SK-N-SH (cell line): ENCODE results near the gene SEMA3C. TPM values are rescaled to one million over a fixed set of nuclear protein-coding genes. Genes with fewer than 3 reads are reported as not detected.

Experiments used
- CTCF ChIA-PET: fragments of 300-600, 350-600 bp; formaldehyde crosslinking; extraction: SDS; loops from one replicate; lab custom pipeline; 2021; lab: Yijun Ruan, JAX
- POLR2A ChIA-PET: fragments of 350-600 bp; sonication (Branson Sonifier 250); formaldehyde crosslinking; extraction: SDS; loops from one replicate; lab custom pipeline; 2020; ENCODE audit warnings: antibody characterized with exemption, inconsistent platforms; lab: Yijun Ruan, JAX
- DNase-seq: peaks from one replicate; pipeline ENCODE4 v3.0.0; 2012
- H2AFZ ChIP-seq: fragments of 200-600 bp; sonication (generic); 2 replicates; pipeline ENCODE4 v1.8.1; 2016; ENCODE audit warnings: antibody characterized with exemption, mild to moderate bottlenecking, low read depth
- H3F3A ChIP-seq: fragments of 200-600 bp; sonication (generic); replicated peaks from 2 replicates; pipeline ENCODE3; 2016; ENCODE audit warnings: antibody characterized with exemption, mild to moderate bottlenecking; ENCODE audit not compliant: insufficient read depth
- H3K27ac ChIP-seq, 2 experiments: fragments of 200-500 bp in 1 of 2; fragments of 200-600 bp in 1 of 2; sonication (Bioruptor generic) in 1 of 2; sonication (generic), shearing (Covaris generic) in 1 of 2; 2 replicates each; pipeline versions ENCODE4 v1.5.1 to v1.6.1; 2014 to 2016; ENCODE audit warnings: low read depth in 2 of 2, inconsistent platforms in 1 of 2, low read length in 1 of 2, mild to moderate bottlenecking in 1 of 2, mixed read lengths in 1 of 2
- H3K27me3 ChIP-seq: fragments of 200-600 bp; sonication (generic), shearing (Covaris generic); 2 replicates; pipeline ENCODE4 v1.6.1; 2016; ENCODE audit warnings: mixed run types; ENCODE audit not compliant: insufficient read depth
- H3K36me3 ChIP-seq, 2 experiments: fragments of 200-500 bp in 1 of 2; fragments of 200-600 bp in 1 of 2; sonication (Bioruptor generic) in 1 of 2; sonication (generic) in 1 of 2; replicated peaks in 1 of 2; 2 replicates each; pipeline versions ENCODE3 to v1.5.1; 2014 to 2016; ENCODE audit warnings: low read length in 1 of 2, mild to moderate bottlenecking in 1 of 2; ENCODE audit not compliant: insufficient read depth in 2 of 2, control insufficient read depth in 1 of 2
- H3K4me1 ChIP-seq, 2 experiments: fragments of 200-500 bp in 1 of 2; fragments of 200-600 bp in 1 of 2; sonication (Bioruptor generic) in 1 of 2; sonication (generic), shearing (Covaris generic) in 1 of 2; 2 replicates each; pipeline versions ENCODE4 v1.5.1 to v1.6.1; 2014 to 2016; ENCODE audit warnings: low read depth in 1 of 2, low read length in 1 of 2, mixed run types in 1 of 2; ENCODE audit not compliant: insufficient read depth in 2 of 2, control insufficient read depth in 1 of 2
- H3K4me2 ChIP-seq: fragments of 200-600 bp; sonication (generic), shearing (Covaris generic); 2 replicates; pipeline ENCODE4 v1.6.1; 2017; ENCODE audit warnings: mixed run types
- H3K4me3 ChIP-seq, 2 experiments: fragments of 200-500 bp in 1 of 2; fragments of 200-600 bp in 1 of 2; sonication (Bioruptor generic) in 1 of 2; sonication (generic), shearing (Covaris generic) in 1 of 2; 2 replicates each; pipeline versions ENCODE4 v1.5.1 to v1.8.1; 2014 to 2016; ENCODE audit warnings: low read depth in 2 of 2, inconsistent platforms in 1 of 2, low read length in 1 of 2, mild to moderate bottlenecking in 1 of 2, mixed read lengths in 1 of 2, moderate library complexity in 1 of 2
- H3K79me2 ChIP-seq: fragments of 200-600 bp; sonication (generic); 2 replicates; pipeline ENCODE4 v1.8.1; 2017; ENCODE audit warnings: mild to moderate bottlenecking; ENCODE audit not compliant: insufficient read depth
- H3K9ac ChIP-seq: fragments of 200-600 bp; sonication (generic); 2 replicates; pipeline ENCODE4 v1.6.1; 2017; ENCODE audit warnings: mixed run types
- H3K9me2 ChIP-seq: fragments of 200-600 bp; sonication (generic); 2 replicates; pipeline ENCODE4 v1.6.1; 2017; ENCODE audit warnings: mixed run types
- H3K9me3 ChIP-seq: fragments of 200-600 bp; sonication (generic); 2 replicates; pipeline ENCODE4 v1.6.1; 2017; ENCODE audit warnings: mixed run types, mild to moderate bottlenecking, moderate library complexity
- H4K20me1 ChIP-seq: fragments of 200-600 bp; sonication (generic); 2 replicates; pipeline ENCODE4 v1.6.1; 2017; ENCODE audit warnings: mild to moderate bottlenecking, mixed run types; ENCODE audit not compliant: insufficient read depth
- CHD2 ChIP-seq: fragments of 150-350 bp; IDR thresholded peaks from 2 replicates; pipeline ENCODE4 v1.6.1; 2018; ENCODE audit warnings: low read length; ENCODE audit not compliant: partially characterized antibody
- FOXM1 ChIP-seq: IDR thresholded peaks from 2 replicates; pipeline ENCODE4 v1.4.0; 2012; ENCODE audit warnings: low read depth, mild to moderate bottlenecking
- JUND ChIP-seq: IDR thresholded peaks from 2 replicates; pipeline ENCODE4 v1.4.0; 2012
- MEF2A ChIP-seq: IDR thresholded peaks from 2 replicates; pipeline ENCODE4 v1.4.0; 2012; ENCODE audit warnings: low read depth, borderline replicate concordance
- MXI1 ChIP-seq: IDR thresholded peaks from 2 replicates; pipeline ENCODE4 v1.6.1; 2012; ENCODE audit warnings: mild to moderate bottlenecking, low read depth, low read length, improper control_type of control experiment
- PBX3 ChIP-seq: IDR thresholded peaks from 2 replicates; pipeline ENCODE4; 2012
- RFX5 ChIP-seq: IDR thresholded peaks from 2 replicates; pipeline ENCODE4 v1.6.1; 2012; ENCODE audit warnings: mild to moderate bottlenecking, improper control_type of control experiment, low read length
- TCF12 ChIP-seq: IDR thresholded peaks from 2 replicates; pipeline ENCODE4 v1.4.0; 2012
- TEAD4 ChIP-seq: IDR thresholded peaks from 2 replicates; pipeline ENCODE4 v1.4.0; 2012; ENCODE audit warnings: mild to moderate bottlenecking, borderline replicate concordance; ENCODE audit not compliant: insufficient read depth
- USF2 ChIP-seq: fragments of 150-350 bp; IDR thresholded peaks from 2 replicates; pipeline ENCODE4 v1.6.1; 2017; ENCODE audit warnings: antibody characterized with exemption, low read length, low read depth, borderline replicate concordance
- WGBS: methylation state at CpG from one replicate; pipeline ENCODE4 v1.1.6; 2017; ENCODE audit warnings: low lambda C conversion rate; 5-methylcytosine and 5-hydroxymethylcytosine counted together
- polyA plus RNA-seq, 3 experiments: library from polyadenylated mRNA; depleted of rRNA; stranded (reverse); fragments of >200 nt; gene quantifications; 2 replicates each; pipeline ENCODE4 v1.2.3, GENCODE V29; 2012
- TF ChIP-seq, protein P1 (sequence below): IDR thresholded peaks from 2 replicates; pipeline ENCODE4 v1.4.0; 2012; ENCODE audit warnings: low read depth, borderline replicate concordance
- TF ChIP-seq, protein P2 (sequence below): IDR thresholded peaks from 2 replicates; pipeline ENCODE4 v1.6.1; 2012; ENCODE audit warnings: mild to moderate bottlenecking, low read depth, low read length, moderate library complexity

The SEMA3C gene
- polyA plus RNA-seq, 1 of the 3 experiments (the other 2 are of a cell fraction): 51.1 TPM

- Histone ChIP-seq H3K79me2 (no peaks in the 10 kb centered on the region), H3K9me3 (no peaks in the 10 kb centered on the region), H4K20me1 (no peaks in the 10 kb centered on the region), H3K4me2 (no peak overlapping the region), H3K27ac (peak overlapping the region in 1 of 2 experiments; percentile 14; a peak in 1 of 4 replicates), H3K27me3 (no peaks in the 10 kb centered on the region), H3F3A (no peaks in the 10 kb centered on the region), H3K4me1 (peaks cover 2 to 4% of the 10 kb centered on the region in 2 experiments; a peak in 3 of 4 replicates), H3K36me3 (peaks cover 2 to 3% of the 10 kb centered on the region in 2 experiments), H3K4me3 (no peak overlapping the region), H3K9me2 (no peaks in the 10 kb centered on the region)
- no peak for DNase-seq
- 84% methylated on average over 6 of the region's 6 CpGs for WGBS
- POLR2A ChIA-PET: no interaction called here
- CTCF ChIA-PET: no interaction called here
- no peak for TF ChIP-seq MEF2A
- no peak for TF ChIP-seq MXI1
- no peak for TF ChIP-seq CHD2
- no peak for TF ChIP-seq USF2
- TF ChIP-seq, protein P1, sequence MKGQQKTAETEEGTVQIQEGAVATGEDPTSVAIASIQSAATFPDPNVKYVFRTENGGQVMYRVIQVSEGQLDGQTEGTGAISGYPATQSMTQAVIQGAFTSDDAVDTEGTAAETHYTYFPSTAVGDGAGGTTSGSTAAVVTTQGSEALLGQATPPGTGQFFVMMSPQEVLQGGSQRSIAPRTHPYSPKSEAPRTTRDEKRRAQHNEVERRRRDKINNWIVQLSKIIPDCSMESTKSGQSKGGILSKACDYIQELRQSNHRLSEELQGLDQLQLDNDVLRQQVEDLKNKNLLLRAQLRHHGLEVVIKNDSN: no peak
- no peak for TF ChIP-seq FOXM1
- no peak for TF ChIP-seq TEAD4
- TF ChIP-seq, all 33 proteins: peak for 0
- H3K9ac ChIP-seq: no peak overlapping the region
- H2AFZ ChIP-seq: no peak overlapping the region
Observed at GRCh38 chr7:80869821-80870751, 48.8 kb downstream of the SEMA3C start.

GRCh38 chr7:80869106-80869784 is 49.6 kb downstream of the SEMA3C start:
- Histone ChIP-seq H3K79me2 (no peaks in the 10 kb centered on the region), H3K4me2 (no peak overlapping the region), H3K27me3 (no peaks in the 10 kb centered on the region), H3K27ac (peak overlapping the region in 1 of 2 experiments; percentile 12; a peak in 1 of 4 replicates), H3K36me3 (peaks cover 0 to 2% of the 10 kb centered on the region in 2 experiments), H2AFZ (no peak overlapping the region), H4K20me1 (no peaks in the 10 kb centered on the region), H3K9ac (no peak overlapping the region), H3K9me3 (no peaks in the 10 kb centered on the region), H3K4me3 (no peak overlapping the region), H3F3A (no peaks in the 10 kb centered on the region), H3K9me2 (no peaks in the 10 kb centered on the region), H3K4me1 (peaks cover 2 to 4% of the 10 kb centered on the region in 2 experiments; a peak in 3 of 4 replicates)
- 64% methylated on average over 4 of the region's 4 CpGs for WGBS
- ChIA-PET CTCF (interaction anchor here (1.1 kb wide), 1 partner anchor 21 kb away, joined by 3 read pairs; no protein-coding TSS in a partner anchor), POLR2A (no interaction called here)
- TF ChIP-seq, protein P2, sequence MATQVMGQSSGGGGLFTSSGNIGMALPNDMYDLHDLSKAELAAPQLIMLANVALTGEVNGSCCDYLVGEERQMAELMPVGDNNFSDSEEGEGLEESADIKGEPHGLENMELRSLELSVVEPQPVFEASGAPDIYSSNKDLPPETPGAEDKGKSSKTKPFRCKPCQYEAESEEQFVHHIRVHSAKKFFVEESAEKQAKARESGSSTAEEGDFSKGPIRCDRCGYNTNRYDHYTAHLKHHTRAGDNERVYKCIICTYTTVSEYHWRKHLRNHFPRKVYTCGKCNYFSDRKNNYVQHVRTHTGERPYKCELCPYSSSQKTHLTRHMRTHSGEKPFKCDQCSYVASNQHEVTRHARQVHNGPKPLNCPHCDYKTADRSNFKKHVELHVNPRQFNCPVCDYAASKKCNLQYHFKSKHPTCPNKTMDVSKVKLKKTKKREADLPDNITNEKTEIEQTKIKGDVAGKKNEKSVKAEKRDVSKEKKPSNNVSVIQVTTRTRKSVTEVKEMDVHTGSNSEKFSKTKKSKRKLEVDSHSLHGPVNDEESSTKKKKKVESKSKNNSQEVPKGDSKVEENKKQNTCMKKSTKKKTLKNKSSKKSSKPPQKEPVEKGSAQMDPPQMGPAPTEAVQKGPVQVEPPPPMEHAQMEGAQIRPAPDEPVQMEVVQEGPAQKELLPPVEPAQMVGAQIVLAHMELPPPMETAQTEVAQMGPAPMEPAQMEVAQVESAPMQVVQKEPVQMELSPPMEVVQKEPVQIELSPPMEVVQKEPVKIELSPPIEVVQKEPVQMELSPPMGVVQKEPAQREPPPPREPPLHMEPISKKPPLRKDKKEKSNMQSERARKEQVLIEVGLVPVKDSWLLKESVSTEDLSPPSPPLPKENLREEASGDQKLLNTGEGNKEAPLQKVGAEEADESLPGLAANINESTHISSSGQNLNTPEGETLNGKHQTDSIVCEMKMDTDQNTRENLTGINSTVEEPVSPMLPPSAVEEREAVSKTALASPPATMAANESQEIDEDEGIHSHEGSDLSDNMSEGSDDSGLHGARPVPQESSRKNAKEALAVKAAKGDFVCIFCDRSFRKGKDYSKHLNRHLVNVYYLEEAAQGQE: no peak
- TF ChIP-seq PBX3: peak; percentile 34; the same call in 1 of the 2 replicates
- TF ChIP-seq RFX5: no peak
- peak; percentile 24; the same call in 1 of the 2 replicates for TF ChIP-seq JUND
- no peak for TF ChIP-seq USF2
- peak; percentile 44 for TF ChIP-seq TCF12
- DNase-seq: no peak
